ENCODE data around the gene CCDC78.
A peak's percentile ranks its signal among the peaks of the same experiment; 100 is the strongest.
"Not testable (repeated sequence)": the region's sequence is repeated elsewhere in the genome, so short reads cannot be mapped to it uniquely, and the experiment has no call there.

CCDC78 gene

GRCh38 chr16:722835-723633 is 3.2 kb downstream of the CCDC78 start:
- no peak for DNase-seq

- DNase-seq = no peak
These were observed 4.3 kb downstream of the CCDC78 start for GRCh38 chr16:721765-722540.

- peak; percentile 57 for DNase-seq
These were observed 5.1 kb downstream of the CCDC78 start, which contains the start of gene ANTKMT for GRCh38 chr16:720990-721764. TSS of gene ANTKMT (plus strand) at chr16:721146. CDS start at chr16:721275, 129 bp downstream.

- no peak for DNase-seq
These were observed 5.7 kb downstream of the CCDC78 start for GRCh38 chr16:720447-720989.

GRCh38 chr16:719815-720446 is 6.3 kb downstream of the CCDC78 start:
- DNase-seq = no peak

GRCh38 chr16:718922-719321 is 7.3 kb downstream of the CCDC78 start:
- DNase-seq = no peak

- no peak for DNase-seq
These were observed 7.9 kb downstream of the CCDC78 start for GRCh38 chr16:718389-718788.

- DNase-seq = no peak
These were observed 8.6 kb downstream of the CCDC78 start for GRCh38 chr16:717450-718245.

GRCh38 chr16:716768-717325 is 9.4 kb downstream of the CCDC78 start:
- DNase-seq = no peak

GRCh38 chr16:716200-716568 is 10.1 kb downstream of the CCDC78 start:
- no peak for DNase-seq

- no peak for DNase-seq
These were observed 10.6 kb downstream of the CCDC78 start for GRCh38 chr16:715477-716199.

GRCh38 chr16:714558-715476 is 11.4 kb downstream of the CCDC78 start, which contains the start of gene METRN:
TSS of gene METRN (plus strand) at chr16:715118. CDS start at chr16:715290, 172 bp downstream.
- peak; percentile 41 for DNase-seq

GRCh38 chr16:714079-714478 is 12.2 kb downstream of the CCDC78 start:
- DNase-seq = no peak

GRCh38 chr16:712740-713250 is 13.4 kb downstream of the CCDC78 start:
- DNase-seq = not testable (repeated sequence)

- DNase-seq = peak; percentile 24
These were observed 14.5 kb downstream of the CCDC78 start for GRCh38 chr16:711548-712320.

- DNase-seq = no peak
These were observed 15.2 kb downstream of the CCDC78 start for GRCh38 chr16:711084-711483.

- DNase-seq = no peak
These were observed 15.7 kb downstream of the CCDC78 start for GRCh38 chr16:710500-711075.
